ENCODE data around the gene CPNE2.

CPNE2 gene

GRCh38 chr16:57092786-57093411, 516 bp downstream of the CPNE2 start:
- no peaks in the 10 kb centered on the region for H3K9me3 ChIP-seq (ENCODE audit: insufficient read depth, low read length, severe bottlenecking)
- H3K4me3 ChIP-seq (ENCODE audit: low read depth in 1 of 2, low read length in 2 of 2): peak overlapping the region; percentile 9 to 64; a peak in 3 of 4 replicates
- peak; percentile 69 for ATAC-seq (ENCODE audit: insufficient read depth, low read depth)
- no peaks in the 10 kb centered on the region for H3K79me2 ChIP-seq (ENCODE audit: insufficient read depth, low read length)
- H4K20me1 ChIP-seq (ENCODE audit: insufficient read depth, low read length): peaks cover 11% of the 10 kb centered on the region
- peak; percentile 56 for TF ChIP-seq CTCF (IDR thresholded peaks at IDR 0.05; ENCODE audit: borderline replicate concordance, extremely low read depth, low read length, poor library complexity, severe bottlenecking)
- peak; percentile 73 for TF ChIP-seq EZH2 (IDR thresholded peaks at IDR 0.05; ENCODE audit: borderline replicate concordance, low read depth, low read length, severe bottlenecking)
- DNase-seq: peak; percentile 33
- H3K9ac ChIP-seq (ENCODE audit: low read depth, low read length): peak overlapping the region; percentile 59; the same call in 1 of the 2 replicates
- H3K36me3 ChIP-seq (ENCODE audit: insufficient read depth, low read length): no peaks in the 10 kb centered on the region
- H3K27ac ChIP-seq (ENCODE audit: low read length): no peak overlapping the region
- peaks cover 43% of the 10 kb centered on the region for H3K27me3 ChIP-seq (ENCODE audit: insufficient read depth, low read length, poor library complexity)
- peak overlapping the region; percentile 66 for H2AFZ ChIP-seq (ENCODE audit: low read depth, low read length)
- H3K4me1 ChIP-seq (ENCODE audit: insufficient read depth, low read length): peaks cover 15% of the 10 kb centered on the region
- peak overlapping the region; percentile 83 for H3K4me2 ChIP-seq (ENCODE audit: insufficient read depth, low read length)

GRCh38 chr16:57093666-57094564, 1.5 kb downstream of the CPNE2 start:
- ATAC-seq (ENCODE audit: insufficient read depth, low read depth) (no peak), DNase-seq (no peak)
- Histone ChIP-seq H3K9me3 (ENCODE audit: insufficient read depth, low read length, severe bottlenecking) (no peaks in the 10 kb centered on the region), H3K27ac (ENCODE audit: low read length) (no peak overlapping the region), H3K9ac (ENCODE audit: low read depth, low read length) (no peak overlapping the region), H4K20me1 (ENCODE audit: insufficient read depth, low read length) (peaks cover 11% of the 10 kb centered on the region), H3K79me2 (ENCODE audit: insufficient read depth, low read length) (no peaks in the 10 kb centered on the region), H2AFZ (ENCODE audit: low read depth, low read length) (no peak overlapping the region), H3K4me2 (ENCODE audit: insufficient read depth, low read length) (peak overlapping the region; percentile 83; the same call in 1 of the 2 replicates), H3K4me3 (ENCODE audit: low read depth in 1 of 2, low read length in 2 of 2) (no peak overlapping the region; a peak in 1 of 4 replicates), H3K36me3 (ENCODE audit: insufficient read depth, low read length) (no peaks in the 10 kb centered on the region), H3K4me1 (ENCODE audit: insufficient read depth, low read length) (peaks cover 15% of the 10 kb centered on the region), H3K27me3 (ENCODE audit: insufficient read depth, low read length, poor library complexity) (peaks cover 40% of the 10 kb centered on the region)
- no peak for TF ChIP-seq EZH2 (IDR thresholded peaks at IDR 0.05; ENCODE audit: borderline replicate concordance, low read depth, low read length, severe bottlenecking)
- no peak for TF ChIP-seq CTCF (IDR thresholded peaks at IDR 0.05; ENCODE audit: borderline replicate concordance, extremely low read depth, low read length, poor library complexity, severe bottlenecking)

GRCh38 chr16:57094911-57095310, 2.5 kb downstream of the CPNE2 start:
- Histone ChIP-seq H4K20me1 (ENCODE audit: insufficient read depth, low read length) (peaks cover 11% of the 10 kb centered on the region), H3K4me1 (ENCODE audit: insufficient read depth, low read length) (peaks cover 15% of the 10 kb centered on the region), H3K9ac (ENCODE audit: low read depth, low read length) (no peak overlapping the region), H3K9me3 (ENCODE audit: insufficient read depth, low read length, severe bottlenecking) (no peaks in the 10 kb centered on the region), H3K27me3 (ENCODE audit: insufficient read depth, low read length, poor library complexity) (peaks cover 40% of the 10 kb centered on the region), H3K27ac (ENCODE audit: low read length) (no peak overlapping the region), H3K79me2 (ENCODE audit: insufficient read depth, low read length) (no peaks in the 10 kb centered on the region), H3K36me3 (ENCODE audit: insufficient read depth, low read length) (no peaks in the 10 kb centered on the region), H3K4me2 (ENCODE audit: insufficient read depth, low read length) (no peak overlapping the region), H2AFZ (ENCODE audit: low read depth, low read length) (no peak overlapping the region), H3K4me3 (ENCODE audit: low read depth in 1 of 2, low read length in 2 of 2) (no peak overlapping the region)
- DNase-seq (no peak), ATAC-seq (ENCODE audit: insufficient read depth, low read depth) (no peak)
- TF ChIP-seq CTCF (IDR thresholded peaks at IDR 0.05; ENCODE audit: borderline replicate concordance, extremely low read depth, low read length, poor library complexity, severe bottlenecking): no peak
- no peak for TF ChIP-seq EZH2 (IDR thresholded peaks at IDR 0.05; ENCODE audit: borderline replicate concordance, low read depth, low read length, severe bottlenecking)

All from DND-41 (cell line).